H9 (cell line): ENCODE results near the gene RFNG. TPM values are rescaled to one million over a fixed set of nuclear protein-coding genes. Genes with fewer than 3 reads are reported as not detected.

Experiments
- DNase-seq: peaks from one replicate; pipeline ENCODE4 v3.0.0-alpha.2; 2017
- H2AFZ ChIP-seq: one replicate; pipeline ENCODE4 v1.6.1; 2013; ENCODE audit warnings: mild to moderate bottlenecking, low read length, control low read depth, moderate library complexity
- H2AK5ac ChIP-seq: 2 replicates; pipeline ENCODE4 v1.6.1; 2013; ENCODE audit warnings: low read length, control low read depth, mixed read lengths; ENCODE audit not compliant: insufficient read length
- H2BK120ac ChIP-seq: one replicate; pipeline ENCODE4 v1.6.1; 2013; ENCODE audit warnings: low read depth, mild to moderate bottlenecking, low read length, control low read depth, inconsistent platforms; ENCODE audit not compliant: poor library complexity, severe bottlenecking
- H2BK12ac ChIP-seq: 2 replicates; pipeline ENCODE4 v1.6.1; 2013; ENCODE audit warnings: low read length, control low read depth, mixed read lengths, low read depth; ENCODE audit not compliant: insufficient read length
- H2BK15ac ChIP-seq: 2 replicates; pipeline ENCODE4 v1.6.1; 2013; ENCODE audit warnings: low read depth, low read length, control low read depth
- H2BK20ac ChIP-seq: one replicate; pipeline ENCODE4 v1.6.1; 2013; ENCODE audit warnings: low read depth, mild to moderate bottlenecking, low read length, control low read depth, inconsistent platforms; ENCODE audit not compliant: poor library complexity, severe bottlenecking
- H2BK5ac ChIP-seq: 2 replicates; pipeline ENCODE4 v1.6.1; 2013; ENCODE audit warnings: low read length, control low read depth, mixed read lengths; ENCODE audit not compliant: insufficient read length
- H3K14ac ChIP-seq: 2 replicates; pipeline ENCODE4 v1.6.1; 2013; ENCODE audit warnings: low read length, control low read depth; ENCODE audit not compliant: insufficient read depth
- H3K18ac ChIP-seq: 2 replicates; pipeline ENCODE4 v1.6.1; 2013; ENCODE audit warnings: low read depth, mild to moderate bottlenecking, mixed read lengths, low read length, control low read depth; ENCODE audit not compliant: insufficient read length
- H3K23ac ChIP-seq: 2 replicates; pipeline ENCODE4 v1.6.1; 2013; ENCODE audit warnings: low read length, control low read depth, mixed read lengths, low read depth; ENCODE audit not compliant: insufficient read length
- H3K23me2 ChIP-seq: 2 replicates; pipeline ENCODE4 v1.6.1; 2013; ENCODE audit warnings: low read depth, mild to moderate bottlenecking, mixed read lengths, low read length, control low read depth; ENCODE audit not compliant: insufficient read length, poor library complexity, severe bottlenecking
- H3K27ac ChIP-seq: 2 replicates; pipeline ENCODE4 v1.5.1; 2013; ENCODE audit warnings: low read length, control low read depth, mixed read lengths, low read depth; ENCODE audit not compliant: insufficient read length
- H3K27me3 ChIP-seq: 2 replicates; pipeline ENCODE4 v1.6.1; 2013; ENCODE audit warnings: low read length, control low read depth, inconsistent platforms; ENCODE audit not compliant: insufficient read depth
- H3K4ac ChIP-seq: 2 replicates; pipeline ENCODE4 v1.6.1; 2013; ENCODE audit warnings: low read depth, mild to moderate bottlenecking, control low read depth, inconsistent platforms, low read length, moderate library complexity
- H3K4me1 ChIP-seq: 2 replicates; pipeline ENCODE4 v1.6.1; 2013; ENCODE audit warnings: low read length, control low read depth, inconsistent platforms; ENCODE audit not compliant: insufficient read depth
- H3K4me2 ChIP-seq: 2 replicates; pipeline ENCODE4 v1.6.1; 2013; ENCODE audit warnings: low read length, control low read depth, mixed read lengths; ENCODE audit not compliant: insufficient read length, insufficient read depth
- H3K56ac ChIP-seq: 2 replicates; pipeline ENCODE4 v1.6.1; 2013; ENCODE audit warnings: low read depth, mild to moderate bottlenecking, mixed read lengths, low read length, control low read depth; ENCODE audit not compliant: insufficient read length
- H3K79me1 ChIP-seq: 2 replicates; pipeline ENCODE4 v1.6.1; 2013; ENCODE audit warnings: low read depth, mild to moderate bottlenecking, moderate library complexity, low read length, control low read depth, inconsistent platforms; ENCODE audit not compliant: insufficient read depth, poor library complexity, severe bottlenecking
- H3K79me2 ChIP-seq: 2 replicates; pipeline ENCODE4 v1.6.1; 2013; ENCODE audit warnings: low read length, control low read depth, inconsistent platforms; ENCODE audit not compliant: insufficient read depth
- H3K9ac ChIP-seq: 2 replicates; pipeline ENCODE4 v1.6.1; 2013; ENCODE audit warnings: low read length, control low read depth, mixed read lengths; ENCODE audit not compliant: insufficient read length; ENCODE audit errors: extremely low read depth
- H3K9me3 ChIP-seq: one replicate; pipeline ENCODE4 v1.6.1; 2013; ENCODE audit warnings: low read depth, low read length, inconsistent platforms; ENCODE audit not compliant: control insufficient read depth
- H3T11ph ChIP-seq: one replicate; pipeline ENCODE4 v1.6.1; 2013; ENCODE audit warnings: mild to moderate bottlenecking, low read length, control low read depth, inconsistent platforms
- H4K20me1 ChIP-seq: one replicate; pipeline ENCODE4 v1.6.1; 2013; ENCODE audit not compliant: control insufficient read depth, insufficient read length, insufficient read depth
- H4K5ac ChIP-seq: 2 replicates; pipeline ENCODE4 v1.6.1; 2013; ENCODE audit warnings: low read depth, mild to moderate bottlenecking, mixed read lengths, low read length, control low read depth; ENCODE audit not compliant: insufficient read length
- H4K8ac ChIP-seq: replicated peaks from 2 replicates; pipeline ENCODE4 v1.6.1; 2013; ENCODE audit warnings: low read length, control low read depth, mixed read lengths, low read depth; ENCODE audit not compliant: insufficient read length
- H4K91ac ChIP-seq: 2 replicates; pipeline ENCODE4 v1.6.1; 2013; ENCODE audit warnings: low read depth, mild to moderate bottlenecking, moderate library complexity, mixed read lengths, low read length, control low read depth; ENCODE audit not compliant: insufficient read length
- H3K27ac Mint-ChIP-seq, 3 experiments: 2 replicates in 2 of 3; 3 replicates in 1 of 3; pipeline ENCODE4 v1.8.0; 2020 to 2021; ENCODE audit warnings: mixed read lengths in 3 of 3, mild to moderate bottlenecking in 1 of 3, moderate library complexity in 1 of 3
- H3K27me3 Mint-ChIP-seq: 2 replicates; pipeline ENCODE4 v1.8.0; 2021; ENCODE audit warnings: low read depth, mild to moderate bottlenecking, moderate library complexity, mixed read lengths
- H3K36me3 Mint-ChIP-seq, 3 experiments: 2 replicates in 2 of 3; 3 replicates in 1 of 3; pipeline ENCODE4 v1.8.0; 2020 to 2021; ENCODE audit warnings: low read depth in 3 of 3, mixed read lengths in 3 of 3; ENCODE audit not compliant: insufficient read depth in 1 of 3
- H3K4me1 Mint-ChIP-seq, 2 experiments: 2 replicates each; pipeline ENCODE4 v1.8.0; 2020; ENCODE audit warnings: mixed read lengths in 2 of 2
- H3K4me3 Mint-ChIP-seq, 2 experiments: 2 replicates in 1 of 2; 3 replicates in 1 of 2; pipeline ENCODE4 v1.8.0; 2020 to 2021; ENCODE audit warnings: mild to moderate bottlenecking in 2 of 2, mixed read lengths in 2 of 2, moderate library complexity in 1 of 2
- H3K9me3 Mint-ChIP-seq, 2 experiments: 2 replicates in 1 of 2; 3 replicates in 1 of 2; pipeline ENCODE4 v1.8.0; 2020; ENCODE audit warnings: mild to moderate bottlenecking in 2 of 2, mixed read lengths in 2 of 2, moderate library complexity in 1 of 2
- CTCF ChIP-seq: fragments of 200-600 bp; sonication (generic); conservative IDR thresholded peaks from 3 replicates; pipeline ENCODE4 v1.8.0; 2021; ENCODE audit warnings: antibody characterized with exemption, mild to moderate bottlenecking
- WGBS: extraction: QIAGEN DNeasy Blood & Tissue Kit; methylation state at CpG from one replicate; pipeline ENCODE4 v1.1.7; 2013; ENCODE audit warnings: missing lambda C conversion rate, low lambda C conversion rate, mixed read lengths; ENCODE audit not compliant: insufficient read length; ENCODE audit errors: extremely low coverage; 5-methylcytosine and 5-hydroxymethylcytosine counted together
- total RNA-seq: library from RNA; stranded (reverse); gene quantifications from 2 replicates; pipeline ENCODE4 v1.2.1, GENCODE V29; 2021

The RFNG gene
- total RNA-seq, 1 experiment from 2014 or later = 34.0 TPM

- no peak overlapping the region for H3K4me2 ChIP-seq
- no peak for DNase-seq
- no peak overlapping the region for H2BK120ac ChIP-seq
- no peak overlapping the region for H2BK12ac ChIP-seq
- no peak overlapping the region for H2AFZ ChIP-seq
- no peak overlapping the region; a peak in 1 of 5 replicates for H3K4me3 Mint-ChIP-seq
- H2BK15ac ChIP-seq = no peak overlapping the region
- H3K14ac ChIP-seq = no peak overlapping the region
- no peak overlapping the region for H4K5ac ChIP-seq
- H3T11ph ChIP-seq = no peak overlapping the region
- no peak overlapping the region for H3K18ac ChIP-seq
- no peaks in the 10 kb centered on the region for H3K9me3 ChIP-seq
- H4K91ac ChIP-seq = no peak overlapping the region
- no peaks in the 10 kb centered on the region for H4K20me1 ChIP-seq
- H3K36me3 Mint-ChIP-seq = no peaks in the 10 kb centered on the region; a peak in 1 of 7 replicates
- no CpG with 5 or more reads among the region's 6 CpGs for WGBS
- H3K4ac ChIP-seq = no peak overlapping the region
- no peaks in the 10 kb centered on the region for H3K23me2 ChIP-seq
- no peak overlapping the region for H2BK20ac ChIP-seq
- no peak overlapping the region for H3K27ac ChIP-seq
- no peaks in the 10 kb centered on the region for H3K4me1 ChIP-seq
- no peak overlapping the region for H2AK5ac ChIP-seq
- no peaks in the 10 kb centered on the region for H3K27me3 ChIP-seq
- no peak overlapping the region for H4K8ac ChIP-seq
- H3K27ac Mint-ChIP-seq = no peak overlapping the region
- no peak overlapping the region for H3K23ac ChIP-seq
- H3K9me3 Mint-ChIP-seq = no peaks in the 10 kb centered on the region
- TF ChIP-seq CTCF = no peak
- H3K9ac ChIP-seq = no peak overlapping the region
- no peaks in the 10 kb centered on the region for H3K79me1 ChIP-seq
- no peak overlapping the region for H2BK5ac ChIP-seq
- peaks cover 40% of the 10 kb centered on the region for H3K27me3 Mint-ChIP-seq
- no peak overlapping the region for H3K56ac ChIP-seq
- no peaks in the 10 kb centered on the region; a peak in 1 of 4 replicates for H3K4me1 Mint-ChIP-seq
- no peaks in the 10 kb centered on the region for H3K79me2 ChIP-seq
Observed at GRCh38 chr17:82072827-82073226, 21.2 kb upstream of the RFNG start.
